HepG2 (cell line): ENCODE measurements around the gene PRSS53. TPM values are rescaled to one million over a fixed set of nuclear protein-coding genes. Genes with fewer than 3 reads are reported as not detected.

ENCODE experiments used
- CBX5 ChIP-seq: sonication (generic); formaldehyde crosslinking; IDR thresholded peaks from 2 replicates; pipeline ENCODE4 v1.4.0; 2020; ENCODE audit warnings: missing genetic modification reagents, borderline replicate concordance
- HIVEP1 ChIP-seq: sonication (generic); formaldehyde crosslinking; IDR thresholded peaks from 2 replicates; pipeline ENCODE4 v1.4.0; 2020; ENCODE audit warnings: mild to moderate bottlenecking, missing genetic modification reagents
- IRF2 ChIP-seq: IDR thresholded peaks from 2 replicates; pipeline ENCODE4 v1.6.1; 2018; ENCODE audit warnings: missing genetic modification reagents, missing compliant biosample characterization
- JUND ChIP-seq: sonication (generic); formaldehyde crosslinking; IDR thresholded peaks from 2 replicates; pipeline ENCODE4 v1.8.0; 2022; ENCODE audit warnings: mild to moderate bottlenecking, missing genetic modification reagents
- MBD4 ChIP-seq: IDR thresholded peaks from 2 replicates; pipeline ENCODE4 v1.6.1; 2012; ENCODE audit warnings: low read length, inconsistent platforms, borderline replicate concordance
- MYNN ChIP-seq: sonication (generic); formaldehyde crosslinking; IDR thresholded peaks from 2 replicates; pipeline ENCODE4 v1.4.0; 2020; ENCODE audit warnings: mild to moderate bottlenecking, low read depth, missing genetic modification reagents
- NCOA2 ChIP-seq: sonication (generic); formaldehyde crosslinking; IDR thresholded peaks from 2 replicates; pipeline ENCODE4 v1.8.0; 2022; ENCODE audit warnings: inconsistent platforms
- NFYB ChIP-seq: sonication (generic); formaldehyde crosslinking; IDR thresholded peaks from 2 replicates; pipeline ENCODE4 v1.4.0; 2020; ENCODE audit warnings: missing genetic modification reagents
- NR2F6 ChIP-seq, 2 experiments: IDR thresholded peaks; 2 replicates each; pipeline ENCODE4 v1.6.1; 2016; ENCODE audit warnings: antibody characterized with exemption in 1 of 2, mild to moderate bottlenecking in 1 of 2
- PHF5A ChIP-seq: IDR thresholded peaks from one replicate; pipeline ENCODE4 v1.6.1; 2018; ENCODE audit warnings: low read depth, missing genetic modification reagents; ENCODE audit not compliant: unreplicated experiment
- RBAK ChIP-seq: sonication (generic); formaldehyde crosslinking; IDR thresholded peaks from 2 replicates; pipeline ENCODE4 v1.5.1; 2020; ENCODE audit warnings: mild to moderate bottlenecking, missing genetic modification reagents
- SP140L ChIP-seq: sonication (generic); formaldehyde crosslinking; IDR thresholded peaks from 2 replicates; pipeline ENCODE4 v1.4.0; 2020; ENCODE audit warnings: missing genetic modification reagents, borderline replicate concordance
- SPEN ChIP-seq: sonication (generic); formaldehyde crosslinking; IDR thresholded peaks from 2 replicates; pipeline ENCODE4 v1.5.1; 2020; ENCODE audit warnings: low read depth, mild to moderate bottlenecking, missing genetic modification reagents
- ZNF121 ChIP-seq: sonication (generic); formaldehyde crosslinking; IDR thresholded peaks from 2 replicates; pipeline ENCODE4 v1.5.0; 2020; ENCODE audit warnings: mild to moderate bottlenecking, missing genetic modification reagents
- ZNF143 ChIP-seq: sonication (generic); formaldehyde crosslinking; IDR thresholded peaks from 2 replicates; pipeline ENCODE4 v1.4.0; 2020; ENCODE audit warnings: missing genetic modification reagents
- ZNF160 ChIP-seq: sonication (generic); formaldehyde crosslinking; IDR thresholded peaks from 2 replicates; pipeline ENCODE4 v1.8.0; 2022; ENCODE audit warnings: mild to moderate bottlenecking, inconsistent platforms, missing genetic modification reagents
- ZNF205 ChIP-seq: IDR thresholded peaks from 2 replicates; pipeline ENCODE4 v1.6.1; 2018; ENCODE audit warnings: missing biosample characterization, missing genetic modification reagents
- ZNF24 ChIP-seq: fragments of 450-650 bp; IDR thresholded peaks from 2 replicates; pipeline ENCODE4 v1.6.1; 2017; ENCODE audit warnings: antibody characterized with exemption, mild to moderate bottlenecking
- ZNF264 ChIP-seq: sonication (generic); formaldehyde crosslinking; IDR thresholded peaks from 2 replicates; pipeline ENCODE4 v1.4.0; 2020; ENCODE audit warnings: missing genetic modification reagents
- ZNF274 ChIP-seq: sonication (generic); formaldehyde crosslinking; IDR thresholded peaks from 2 replicates; pipeline ENCODE4 v1.5.1; 2020; ENCODE audit warnings: mild to moderate bottlenecking, missing genetic modification reagents
- ZNF510 ChIP-seq: sonication (generic); formaldehyde crosslinking; IDR thresholded peaks from 2 replicates; pipeline ENCODE4 v1.4.0; 2020; ENCODE audit warnings: low read depth, mild to moderate bottlenecking, missing genetic modification reagents
- polyA plus RNA-seq, 8 experiments: library from polyadenylated mRNA; depleted of rRNA in 3 of 8; stranded (reverse) in 7 of 8; unstranded in 1 of 8; fragments of >200 nt; fragmentation: Illumina TruSeq in 4 of 8; extraction: Trizol in 4 of 8; gene quantifications; 2 replicates each; pipeline versions ENCODE4 v1.2.1 to v1.2.3, GENCODE V29; 2011 to 2016; ENCODE audit warnings: low read depth in 4 of 8, missing spikeins in 1 of 8, mixed read lengths in 1 of 8; ENCODE audit not compliant: insufficient read depth in 1 of 8
- total RNA-seq, 5 experiments: library from RNA; depleted of rRNA; stranded (reverse); fragments of >200 nt; fragmentation: Illumina TruSeq; extraction: Trizol; gene quantifications; 2 replicates each; pipeline ENCODE4 v1.2.3, GENCODE V29; 2016; ENCODE audit warnings: low read depth in 1 of 5
- TF ChIP-seq, protein P1 (sequence below): sonication (generic); formaldehyde crosslinking; IDR thresholded peaks from 2 replicates; pipeline ENCODE4 v1.4.0; 2020; ENCODE audit warnings: mild to moderate bottlenecking, missing genetic modification reagents, borderline replicate concordance
- TF ChIP-seq, protein P2 (sequence below): sonication (generic); formaldehyde crosslinking; IDR thresholded peaks from 2 replicates; pipeline ENCODE4 v1.8.0; 2022; ENCODE audit warnings: mild to moderate bottlenecking, missing genetic modification reagents, moderate library complexity
- TF ChIP-seq, protein P3 (sequence below): sonication (generic); formaldehyde crosslinking; IDR thresholded peaks from 2 replicates; pipeline ENCODE4 v1.9.0; 2022; ENCODE audit warnings: low read depth, missing genetic modification reagents

The PRSS53 gene
- total and polyA plus RNA-seq, 2 of the 13 experiments (the other 11 are each of a cell fraction or from before 2014, with no cell fraction given) = 2.2 to 7.4 TPM

DNA sequence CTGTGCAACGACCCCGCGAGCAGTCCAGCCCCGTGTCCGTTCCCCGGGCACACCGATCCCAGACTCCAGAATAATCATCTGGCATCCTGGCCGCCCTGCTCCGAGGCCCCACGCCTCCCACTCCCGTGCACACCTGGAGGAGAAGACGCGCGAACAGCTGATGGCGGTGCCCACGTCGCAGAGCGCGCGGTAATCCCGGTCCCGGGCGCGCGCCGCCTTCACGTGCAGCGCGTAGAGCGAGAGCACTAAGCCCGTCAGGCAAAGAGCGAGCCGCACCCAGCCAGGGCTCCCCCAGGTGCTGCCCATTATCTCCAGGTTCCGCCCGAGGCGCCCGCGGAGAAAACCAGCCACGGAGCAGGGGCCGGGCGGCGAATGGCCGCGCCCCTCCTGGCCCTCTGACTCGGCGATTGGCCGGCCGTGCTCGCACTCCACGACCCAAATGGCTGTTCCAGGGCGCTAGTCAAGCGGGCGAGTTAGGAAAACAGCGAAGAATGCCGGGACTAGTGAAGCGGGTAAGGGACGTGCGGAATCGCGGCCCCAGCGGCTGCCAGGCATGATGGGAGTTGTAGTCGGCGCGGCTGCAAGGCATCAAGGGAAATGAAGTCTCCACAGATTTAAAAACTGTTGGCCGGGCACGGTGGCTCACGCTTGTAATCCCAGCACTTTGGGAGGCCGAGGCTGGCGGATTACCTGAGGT lies 5.8 kb upstream of the PRSS53 start, which contains the start of gene VKORC1 (continued):
- peak; percentile 86 for TF ChIP-seq HIVEP1
- peak; percentile 32; the same call in 1 of the 2 replicates for TF ChIP-seq JUND (CRISPR knock-in tag)
- TF ChIP-seq, protein P1, sequence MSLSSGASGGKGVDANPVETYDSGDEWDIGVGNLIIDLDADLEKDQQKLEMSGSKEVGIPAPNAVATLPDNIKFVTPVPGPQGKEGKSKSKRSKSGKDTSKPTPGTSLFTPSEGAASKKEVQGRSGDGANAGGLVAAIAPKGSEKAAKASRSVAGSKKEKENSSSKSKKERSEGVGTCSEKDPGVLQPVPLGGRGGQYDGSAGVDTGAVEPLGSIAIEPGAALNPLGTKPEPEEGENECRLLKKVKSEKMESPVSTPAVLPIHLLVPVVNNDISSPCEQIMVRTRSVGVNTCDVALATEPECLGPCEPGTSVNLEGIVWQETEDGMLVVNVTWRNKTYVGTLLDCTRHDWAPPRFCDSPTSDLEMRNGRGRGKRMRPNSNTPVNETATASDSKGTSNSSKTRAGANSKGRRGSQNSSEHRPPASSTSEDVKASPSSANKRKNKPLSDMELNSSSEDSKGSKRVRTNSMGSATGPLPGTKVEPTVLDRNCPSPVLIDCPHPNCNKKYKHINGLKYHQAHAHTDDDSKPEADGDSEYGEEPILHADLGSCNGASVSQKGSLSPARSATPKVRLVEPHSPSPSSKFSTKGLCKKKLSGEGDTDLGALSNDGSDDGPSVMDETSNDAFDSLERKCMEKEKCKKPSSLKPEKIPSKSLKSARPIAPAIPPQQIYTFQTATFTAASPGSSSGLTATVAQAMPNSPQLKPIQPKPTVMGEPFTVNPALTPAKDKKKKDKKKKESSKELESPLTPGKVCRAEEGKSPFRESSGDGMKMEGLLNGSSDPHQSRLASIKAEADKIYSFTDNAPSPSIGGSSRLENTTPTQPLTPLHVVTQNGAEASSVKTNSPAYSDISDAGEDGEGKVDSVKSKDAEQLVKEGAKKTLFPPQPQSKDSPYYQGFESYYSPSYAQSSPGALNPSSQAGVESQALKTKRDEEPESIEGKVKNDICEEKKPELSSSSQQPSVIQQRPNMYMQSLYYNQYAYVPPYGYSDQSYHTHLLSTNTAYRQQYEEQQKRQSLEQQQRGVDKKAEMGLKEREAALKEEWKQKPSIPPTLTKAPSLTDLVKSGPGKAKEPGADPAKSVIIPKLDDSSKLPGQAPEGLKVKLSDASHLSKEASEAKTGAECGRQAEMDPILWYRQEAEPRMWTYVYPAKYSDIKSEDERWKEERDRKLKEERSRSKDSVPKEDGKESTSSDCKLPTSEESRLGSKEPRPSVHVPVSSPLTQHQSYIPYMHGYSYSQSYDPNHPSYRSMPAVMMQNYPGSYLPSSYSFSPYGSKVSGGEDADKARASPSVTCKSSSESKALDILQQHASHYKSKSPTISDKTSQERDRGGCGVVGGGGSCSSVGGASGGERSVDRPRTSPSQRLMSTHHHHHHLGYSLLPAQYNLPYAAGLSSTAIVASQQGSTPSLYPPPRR (CRISPR knock-in tag) = 0 out of 2 replicates have a peak, but pooled peaks have one; percentile 2
- TF ChIP-seq NR2F6 (IDR thresholded peaks at IDR 0.05) = no peak
- peak; percentile 63; the same call in 1 of the 2 replicates for TF ChIP-seq NR2F6 (CRISPR knock-in tag; IDR thresholded peaks at IDR 0.05)
- TF ChIP-seq, protein P2, sequence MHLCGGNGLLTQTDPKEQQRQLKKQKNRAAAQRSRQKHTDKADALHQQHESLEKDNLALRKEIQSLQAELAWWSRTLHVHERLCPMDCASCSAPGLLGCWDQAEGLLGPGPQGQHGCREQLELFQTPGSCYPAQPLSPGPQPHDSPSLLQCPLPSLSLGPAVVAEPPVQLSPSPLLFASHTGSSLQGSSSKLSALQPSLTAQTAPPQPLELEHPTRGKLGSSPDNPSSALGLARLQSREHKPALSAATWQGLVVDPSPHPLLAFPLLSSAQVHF (CRISPR knock-in tag) = peak; percentile 32; the same call in 1 of the 2 replicates
- peak; percentile 79 for TF ChIP-seq ZNF160 (CRISPR knock-in tag)
- no peak for TF ChIP-seq RBAK (CRISPR knock-in tag)
- peak; percentile 35 for TF ChIP-seq PHF5A (CRISPR knock-in tag)
- TF ChIP-seq ZNF510 (CRISPR knock-in tag) = 0 out of 2 replicates have a peak, but pooled peaks have one; percentile 22
- TF ChIP-seq CBX5 (CRISPR knock-in tag) = peak; percentile 50; the same call in 1 of the 2 replicates
- peak; percentile 96 for TF ChIP-seq IRF2 (CRISPR knock-in tag)
- 0 out of 2 replicates have a peak, but pooled peaks have one; percentile 31 for TF ChIP-seq MYNN
- peak; percentile 98 for TF ChIP-seq ZNF143 (CRISPR knock-in tag)
- TF ChIP-seq, protein P3, sequence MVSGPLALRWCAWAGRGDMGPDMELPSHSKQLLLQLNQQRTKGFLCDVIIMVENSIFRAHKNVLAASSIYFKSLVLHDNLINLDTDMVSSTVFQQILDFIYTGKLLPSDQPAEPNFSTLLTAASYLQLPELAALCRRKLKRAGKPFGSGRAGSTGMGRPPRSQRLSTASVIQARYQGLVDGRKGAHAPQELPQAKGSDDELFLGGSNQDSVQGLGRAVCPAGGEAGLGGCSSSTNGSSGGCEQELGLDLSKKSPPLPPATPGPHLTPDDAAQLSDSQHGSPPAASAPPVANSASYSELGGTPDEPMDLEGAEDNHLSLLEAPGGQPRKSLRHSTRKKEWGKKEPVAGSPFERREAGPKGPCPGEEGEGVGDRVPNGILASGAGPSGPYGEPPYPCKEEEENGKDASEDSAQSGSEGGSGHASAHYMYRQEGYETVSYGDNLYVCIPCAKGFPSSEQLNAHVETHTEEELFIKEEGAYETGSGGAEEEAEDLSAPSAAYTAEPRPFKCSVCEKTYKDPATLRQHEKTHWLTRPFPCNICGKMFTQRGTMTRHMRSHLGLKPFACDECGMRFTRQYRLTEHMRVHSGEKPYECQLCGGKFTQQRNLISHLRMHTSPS (CRISPR knock-in tag) = peak; percentile 59; the same call in 1 of the 2 replicates
- peak; percentile 73 for TF ChIP-seq ZNF205 (CRISPR knock-in tag)
- peak; percentile 86 for TF ChIP-seq NFYB
- TF ChIP-seq NCOA2 (CRISPR knock-in tag) = 0 out of 2 replicates have a peak, but pooled peaks have one; percentile 25
- no peak for TF ChIP-seq MBD4
- peak; percentile 91 for TF ChIP-seq SPEN
- TF ChIP-seq ZNF274 (CRISPR knock-in tag) = peak; percentile 77; the same call in 1 of the 2 replicates
- no peak for TF ChIP-seq SP140L (CRISPR knock-in tag)
- TF ChIP-seq ZNF24 = no peak
- TF ChIP-seq ZNF121 = peak; percentile 56; the same call in 1 of the 2 replicates
- TF ChIP-seq ZNF264 (CRISPR knock-in tag) = peak; percentile 74; the same call in 1 of the 2 replicates
